ENCODE data around the gene SYT7. TPM values are rescaled to one million over a fixed set of nuclear protein-coding genes. Genes with fewer than 3 reads are reported as not detected.
A peak's percentile ranks its signal among the peaks of the same experiment; 100 is the strongest.

Gene SYT7
- total and polyA plus RNA-seq, 2 of the 8 experiments (the other 6 are each of a cell fraction or from before 2014, with no cell fraction given): 9.6 to 10.5 TPM

DNA sequence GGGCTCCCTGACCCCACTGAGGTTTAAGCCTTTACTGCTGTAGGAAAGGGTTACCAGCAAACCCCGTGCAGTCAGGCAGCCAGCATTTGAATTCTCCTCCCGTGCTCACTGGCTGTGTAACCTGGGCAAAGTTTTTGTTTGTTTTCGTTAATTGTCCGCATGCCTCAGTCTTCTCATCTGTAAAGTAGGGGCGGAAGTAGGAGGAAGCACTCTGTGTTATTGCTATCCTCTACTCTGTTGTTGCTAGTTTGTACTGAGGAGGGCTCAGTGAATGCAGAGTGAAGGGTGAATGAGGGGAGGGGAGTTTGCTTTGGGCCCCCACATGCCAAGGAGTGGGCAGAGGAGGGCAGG is 14.0 kb upstream of the SYT7 start:
- TF ChIP-seq TCF12 (IDR thresholded peaks at IDR 0.05; ENCODE audit: low read depth, low read length) (no peak), GTF2F1 (IDR thresholded peaks at IDR 0.05; ENCODE audit: borderline replicate concordance, low read depth, low read length) (no peak), SRF (IDR thresholded peaks at IDR 0.05; ENCODE audit: low read depth, low read length) (no peak), KDM1A (IDR thresholded peaks at IDR 0.05; ENCODE audit: borderline replicate concordance, low read length) (peak; percentile 84; the same call in 1 of the 2 replicates), ZNF274 (IDR thresholded peaks at IDR 0.05; ENCODE audit: borderline replicate concordance, extremely low read depth, low read length) (no peak), TEAD4 (IDR thresholded peaks at IDR 0.05; ENCODE audit: low read depth, low read length) (no peak), HDAC2 (IDR thresholded peaks at IDR 0.05; ENCODE audit: borderline replicate concordance in 1 of 2, low read depth in 2 of 2, low read length in 2 of 2) (0 out of 4 replicates have a peak, but pooled peaks of 1 of the 2 experiments have one; percentile 40), FOSL1 (IDR thresholded peaks at IDR 0.05; ENCODE audit: insufficient read depth, low read depth, low read length) (no peak), NANOG (IDR thresholded peaks at IDR 0.05; ENCODE audit: insufficient read depth, low read depth, low read length, poor library complexity, severe bottlenecking) (no peak)
- no peak overlapping the region for H2AFZ ChIP-seq (ENCODE audit: low read length)
- FAIRE-seq: no peak

More for the DNA sequence above, 14.0 kb upstream of the SYT7 start:
- POLR2A ChIA-PET (ENCODE audit: partially characterized antibody): interaction anchor here (1.0 to 1.7 kb wide), 2 partner anchors 7 to 19 kb away, joined by 4 to 8 read pairs; no protein-coding TSS in a partner anchor
- Histone ChIP-seq H3K27ac (ENCODE audit: low read depth, low read length) (no peak overlapping the region), H3K23ac (ENCODE audit: insufficient read length) (no peak overlapping the region), H3K36me3 (ENCODE audit: control insufficient read depth in 2 of 4, insufficient read depth in 4 of 4, low read length in 3 of 4) (no peaks in the 10 kb centered on the region), H3K4me1 (replicated peaks in 1 of 4; ENCODE audit: control insufficient read depth in 3 of 4, insufficient read depth in 4 of 4, low read length in 3 of 4) (peaks cover 5 to 26% (median 16%) of the 10 kb centered on the region in 4 experiments), H2AK5ac (ENCODE audit: low read depth, low read length) (no peak overlapping the region), H4K20me1 (replicated peaks in 1 of 2; ENCODE audit: control insufficient read depth in 1 of 2, insufficient read depth in 2 of 2, low read length in 2 of 2) (no peaks in the 10 kb centered on the region), H3K4ac (replicated peaks; ENCODE audit: insufficient read length, low read depth, low read length) (no peak overlapping the region), H3K18ac (ENCODE audit: extremely low read depth, low read length) (peak overlapping the region; percentile 83), H3K4me3 (ENCODE audit: extremely low read depth in 1 of 4, insufficient read depth in 2 of 4, low read depth in 3 of 4, low read length in 4 of 4) (no peak overlapping the region), H3K56ac (replicated peaks; ENCODE audit: insufficient read length, low read depth, low read length) (no peak overlapping the region), H3K9me3 (ENCODE audit: insufficient read depth in 2 of 2, low read depth in 1 of 2, low read length in 1 of 2) (no peaks in the 10 kb centered on the region), H4K8ac (ENCODE audit: extremely low read depth, insufficient read depth, low read length) (no peak overlapping the region), H3K79me2 (ENCODE audit: control insufficient read depth in 1 of 2, insufficient read depth in 2 of 2, low read length in 2 of 2) (no peaks in the 10 kb centered on the region), H4K91ac (replicated peaks; ENCODE audit: insufficient read length, low read length) (peak overlapping the region; percentile 8), H2BK5ac (ENCODE audit: low read depth, low read length) (peak overlapping the region; percentile 71; the same call in 1 of the 2 replicates), H2BK20ac (ENCODE audit: low read length) (0 out of 2 replicates have a peak overlapping the region, but pooled peaks have one; percentile 72), H2BK120ac (replicated peaks; ENCODE audit: low read depth, low read length) (no peak overlapping the region), H3K79me1 (ENCODE audit: low read depth, low read length) (no peaks in the 10 kb centered on the region), H3K27me3 (replicated peaks in 1 of 4; ENCODE audit: control insufficient read depth in 3 of 4, extremely low read depth in 1 of 4, insufficient read depth in 3 of 4, low read length in 3 of 4) (peaks cover 0 to 4% (median 0%) of the 10 kb centered on the region in 4 experiments; a peak in 3 of 7 replicates), H3K14ac (ENCODE audit: insufficient read length) (no peak overlapping the region), H4K5ac (ENCODE audit: insufficient read length, low read depth, low read length) (no peak overlapping the region), H2BK15ac (ENCODE audit: low read length) (peak overlapping the region; percentile 75), H3K23me2 (ENCODE audit: low read depth, low read length) (no peaks in the 10 kb centered on the region; the same call in 1 of the 2 replicates), H3K4me2 (ENCODE audit: insufficient read depth in 1 of 2, low read depth in 2 of 2, low read length in 2 of 2) (no peak overlapping the region), H3K9ac (replicated peaks in 1 of 4; ENCODE audit: extremely low read depth in 1 of 4, low read depth in 3 of 4, low read length in 3 of 4) (no peak overlapping the region), H2BK12ac (ENCODE audit: low read depth, low read length) (peak overlapping the region; percentile 80; the same call in 1 of the 2 replicates)
- CTCF ChIA-PET (ENCODE audit: partially characterized antibody): interaction anchor here (0.5 to 17.1 kb wide), 9 partner anchors 8 to 78 kb away, joined by 3 to 335 read pairs (median 5); no protein-coding TSS in a partner anchor
- WGBS, 2 experiments (ENCODE audit: extremely low coverage in 1 of 2, insufficient coverage in 1 of 2, insufficient read length in 1 of 2, insufficient replicate concordance in 2 of 2, low coverage in 1 of 2, low lambda C conversion rate in 2 of 2, missing lambda C conversion rate in 1 of 2): 79% methylated on average over 5 of the region's 5 CpGs; no CpG with 5 or more reads in 1 of the 2 experiments
- no peak for DNase-seq (ENCODE audit: low read depth in 1 of 2, low spot score in 2 of 2)

Data from H1 (cell line).